ENCODE results near the gene MTREX.

GRCh38 chr5:55276771-55277170 is 31.0 kb upstream of the MTREX start:
- no peak for TF ChIP-seq ZNF660 (tag by site-specific recombination; IDR thresholded peaks at IDR 0.05)
- TF ChIP-seq REST (tag by site-specific recombination; IDR thresholded peaks at IDR 0.05): no peak
